HG03095 (cell line): ENCODE results near the gene GAD2.

ENCODE experiments used
- ATAC-seq: cut with Tn5 transposase; IDR thresholded peaks from one replicate; pipeline ENCODE4 v1.9.1; 2021; ENCODE audit warnings: moderate library complexity; ENCODE audit not compliant: unreplicated experiment

The GAD2 gene

DNA sequence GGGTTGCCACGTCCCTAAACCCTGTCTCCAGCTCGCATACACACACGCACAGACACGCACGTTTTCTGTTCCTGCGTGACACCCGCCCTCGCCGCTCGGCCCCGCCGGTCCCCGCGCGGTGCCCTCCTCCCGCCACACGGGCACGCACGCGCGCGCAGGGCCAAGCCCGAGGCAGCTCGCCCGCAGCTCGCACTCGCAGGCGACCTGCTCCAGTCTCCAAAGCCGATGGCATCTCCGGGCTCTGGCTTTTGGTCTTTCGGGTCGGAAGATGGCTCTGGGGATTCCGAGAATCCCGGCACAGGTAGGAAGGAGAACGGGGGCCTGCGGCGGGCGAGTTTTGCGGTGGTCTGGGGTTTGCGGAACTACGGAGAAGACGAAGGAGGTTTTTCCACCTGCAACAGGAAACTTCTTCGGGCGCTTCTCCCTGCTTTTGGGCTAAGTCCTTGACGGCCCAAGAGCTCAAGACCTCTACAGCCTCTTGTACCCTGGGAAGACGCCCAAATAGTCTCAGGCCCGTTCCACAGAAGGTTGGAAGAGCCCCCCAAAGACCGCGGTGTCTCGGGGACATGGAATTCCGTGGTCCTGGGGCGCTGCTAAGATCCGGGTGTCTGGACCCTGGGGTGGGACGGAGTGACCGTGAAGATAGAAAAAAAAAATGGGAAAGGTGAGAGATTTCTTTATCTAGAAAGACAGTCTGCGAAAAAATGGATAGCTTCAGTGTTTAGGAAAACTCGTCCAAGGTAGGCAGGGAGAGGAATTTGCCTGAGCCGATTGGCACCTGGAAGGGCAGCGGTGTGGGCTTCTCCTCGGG, at the start of gene GAD2:
Gene GAD2, plus strand, starts transcription at position 190 of the 811 bp plus-strand sequence. Its CDS starts 36 bp downstream, at position 226.
- ATAC-seq: no peak

DNA sequence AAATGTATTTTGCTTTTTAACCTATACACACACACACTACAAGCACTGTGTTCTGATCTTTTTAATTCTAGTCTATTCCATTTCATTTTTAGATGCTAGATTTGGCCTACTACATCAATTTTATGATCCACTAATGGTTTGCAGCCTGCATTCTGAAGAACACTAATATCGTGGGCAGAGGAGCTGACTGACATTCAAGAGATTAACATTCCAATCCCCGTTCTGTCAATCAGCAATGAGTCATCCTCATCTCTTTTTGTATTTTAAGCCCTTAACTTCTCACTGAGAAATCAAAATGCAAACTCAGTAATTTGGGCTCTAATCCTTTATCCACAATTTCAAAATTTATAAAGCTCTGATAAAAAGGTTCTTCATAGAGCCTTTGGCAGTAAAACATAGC, 47.1 kb upstream of the GAD2 start:
- ATAC-seq: no peak

DNA sequence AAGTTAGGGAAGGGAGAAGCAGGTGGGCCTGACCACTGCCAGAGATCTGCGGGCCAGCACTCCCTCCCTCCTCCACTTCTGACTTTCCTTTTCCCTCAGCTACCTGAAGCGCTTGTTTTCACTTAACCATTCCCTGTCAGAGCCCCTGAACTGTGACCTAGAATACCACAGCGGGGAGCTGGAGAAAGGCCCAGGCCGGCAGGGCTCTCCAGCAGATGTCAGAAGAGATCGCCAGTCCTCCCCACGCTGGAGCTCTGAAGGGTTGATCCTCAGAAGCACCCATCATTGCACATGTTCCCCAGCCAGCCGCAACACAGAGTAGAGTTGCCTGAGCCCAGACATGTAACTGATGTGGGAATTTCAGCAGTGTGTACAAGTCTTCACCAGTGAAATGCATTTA, 44.4 kb upstream of the GAD2 start:
- no peak for ATAC-seq

DNA sequence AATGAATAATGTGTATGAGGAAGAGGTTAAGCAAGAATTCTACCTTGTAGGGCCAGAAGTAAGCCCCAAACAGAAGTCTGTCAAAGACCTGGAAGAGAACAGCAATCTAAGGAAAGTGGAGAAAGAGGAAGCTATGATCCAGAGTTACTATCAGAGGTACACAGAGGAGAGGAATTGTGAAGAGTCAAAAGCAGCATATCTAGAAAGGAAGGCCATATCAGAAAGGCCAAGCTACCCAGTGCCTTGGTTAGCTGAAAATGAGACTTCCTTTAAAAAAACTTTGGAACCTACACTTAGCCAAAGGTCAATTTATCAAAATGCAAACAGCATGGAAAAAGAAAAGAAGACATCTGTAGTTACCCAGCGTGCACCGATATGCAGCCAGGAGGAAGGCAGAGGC, 42.7 kb upstream of the GAD2 start:
- ATAC-seq: no peak

DNA sequence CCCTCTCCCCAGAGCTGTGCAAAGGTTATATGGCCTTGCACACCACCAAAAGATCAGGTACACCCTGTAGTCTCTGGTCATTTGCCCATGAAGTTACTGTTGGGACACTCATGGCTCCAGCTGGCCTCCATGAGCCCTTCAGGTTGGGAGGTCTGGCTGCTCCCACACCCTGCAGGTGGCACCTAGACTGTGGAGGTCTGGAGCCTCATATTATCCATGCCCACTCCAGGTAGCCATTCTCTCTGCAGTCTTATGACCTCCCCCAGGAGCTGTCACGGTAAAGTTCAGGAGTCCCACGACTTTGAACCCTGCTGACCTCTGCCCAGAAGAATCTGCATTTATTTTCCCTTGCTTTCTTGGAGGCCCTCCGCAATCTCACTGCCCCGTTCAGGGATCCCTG, 39.2 kb upstream of the GAD2 start:
- ATAC-seq: no peak

DNA sequence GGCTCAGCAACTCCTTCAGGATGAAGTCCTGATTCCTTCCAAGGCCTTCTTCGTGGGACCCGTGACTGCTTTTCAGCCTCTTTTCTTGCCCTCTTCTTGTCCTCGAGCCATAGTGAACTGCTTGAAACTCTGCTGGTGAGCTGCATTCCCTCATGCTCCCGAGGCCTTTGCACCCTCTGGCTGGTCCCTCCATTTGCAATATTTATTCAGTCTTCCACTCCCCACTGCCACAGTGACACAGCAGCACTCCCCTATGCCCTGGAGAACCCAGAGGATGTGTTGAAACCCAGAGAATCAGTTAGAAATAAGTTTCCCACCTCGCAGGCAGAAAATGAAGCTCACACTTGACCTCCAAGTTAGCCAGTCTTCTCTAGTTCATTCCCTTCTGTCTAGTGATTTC, 22.3 kb upstream of the GAD2 start:
- no peak for ATAC-seq

GRCh38 chr10:26197248-26197647, 19.3 kb upstream of the GAD2 start:
- no peak for ATAC-seq

GRCh38 chr10:26198119-26198518, 18.5 kb upstream of the GAD2 start:
- no peak for ATAC-seq

DNA sequence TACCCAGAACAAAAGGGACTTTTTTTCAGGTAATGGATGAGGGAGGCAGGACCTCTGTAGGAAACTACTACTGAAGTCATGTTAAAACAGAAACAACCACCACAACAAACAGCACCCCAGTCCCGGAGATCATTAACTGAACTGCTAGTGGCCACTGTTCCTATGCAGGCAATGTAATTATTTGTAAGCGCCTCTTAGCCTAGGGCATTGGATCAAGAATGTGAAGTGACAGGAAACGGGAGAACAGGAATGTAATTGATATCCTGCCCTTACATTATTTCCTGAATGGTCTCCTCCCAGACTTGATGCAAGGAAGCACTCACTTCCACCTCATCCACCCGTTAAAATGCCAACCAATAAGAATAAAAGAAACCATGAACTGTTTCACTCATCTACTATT, 16.7 kb upstream of the GAD2 start:
- ATAC-seq: no peak

GRCh38 chr10:26205223-26205622, 11.4 kb upstream of the GAD2 start:
- ATAC-seq: no peak

GRCh38 chr10:26211781-26212444, 4.7 kb upstream of the GAD2 start:
- no peak for ATAC-seq

GRCh38 chr10:26212511-26212910, 4.1 kb upstream of the GAD2 start:
- no peak for ATAC-seq

- ATAC-seq: no peak
These were observed 3.3 kb upstream of the GAD2 start for GRCh38 chr10:26213157-26213800.

GRCh38 chr10:26214004-26214403, 2.6 kb upstream of the GAD2 start:
- ATAC-seq: no peak

DNA sequence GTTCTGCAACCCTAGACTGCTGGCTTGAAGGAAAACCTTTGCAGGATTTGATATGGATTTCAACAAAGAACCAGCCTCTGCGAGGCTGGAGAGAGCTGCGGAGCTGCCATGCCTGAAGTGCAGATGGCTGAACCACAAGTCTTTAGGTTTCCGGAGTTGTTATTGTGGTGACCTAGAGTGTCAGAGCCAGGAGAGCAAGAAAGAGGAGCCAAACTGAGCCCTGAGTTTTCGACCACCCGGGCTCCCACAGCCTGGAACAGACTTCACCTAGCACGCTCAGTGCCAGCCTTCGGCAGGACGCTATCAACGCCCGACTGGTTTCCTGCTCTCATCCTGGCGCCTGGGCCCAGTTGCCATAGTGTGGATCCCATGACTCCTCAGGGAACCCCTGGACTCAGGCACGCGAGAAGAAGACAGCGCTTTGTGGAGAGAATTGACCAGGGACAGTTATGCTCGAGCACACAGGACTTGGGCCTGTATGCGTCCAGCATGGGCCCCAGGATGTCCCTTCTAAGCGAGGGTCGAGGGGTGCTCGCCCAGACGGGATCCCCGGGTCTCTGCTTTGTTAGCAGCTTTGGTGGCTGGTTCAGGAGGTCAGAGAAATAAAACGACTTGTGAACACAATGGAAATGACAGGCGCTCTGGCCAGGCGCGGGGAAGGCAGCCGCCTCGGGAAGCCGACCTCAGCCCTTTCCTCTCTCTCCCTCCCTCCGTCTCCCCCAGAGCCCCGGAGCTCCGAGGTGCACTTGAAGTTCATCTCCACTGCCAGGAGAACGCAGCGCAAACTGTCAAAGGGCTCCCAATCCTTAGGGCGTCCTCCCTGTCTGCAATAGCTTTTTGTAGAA, 1.8 kb upstream of the GAD2 start:
- no peak for ATAC-seq

DNA sequence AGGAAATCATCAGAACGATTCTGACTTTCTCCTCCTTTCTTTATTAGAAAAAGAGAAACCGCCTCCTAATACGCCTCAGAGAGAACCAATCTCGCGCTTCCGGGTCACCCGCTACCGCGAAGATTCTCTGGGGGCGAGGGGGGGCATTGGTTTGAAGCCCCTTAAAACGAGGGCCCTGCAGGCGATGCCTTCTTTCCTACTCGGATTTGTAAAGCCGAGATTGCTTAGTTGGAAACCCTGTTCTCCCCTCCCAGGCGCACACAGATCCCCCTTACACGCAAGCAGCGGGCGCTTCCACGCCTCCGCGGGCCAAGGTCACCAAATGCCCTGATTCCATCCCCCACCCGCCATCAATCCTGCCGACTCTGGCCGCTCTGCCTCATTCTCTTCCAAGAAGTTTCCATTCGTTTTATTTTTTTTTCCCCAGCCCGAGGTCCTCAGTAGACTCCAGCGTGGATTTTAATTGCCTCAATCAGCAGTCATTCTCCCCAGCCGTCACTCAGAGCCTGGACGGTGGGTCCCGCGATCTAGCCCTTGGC, 1.1 kb upstream of the GAD2 start:
- ATAC-seq: no peak

DNA sequence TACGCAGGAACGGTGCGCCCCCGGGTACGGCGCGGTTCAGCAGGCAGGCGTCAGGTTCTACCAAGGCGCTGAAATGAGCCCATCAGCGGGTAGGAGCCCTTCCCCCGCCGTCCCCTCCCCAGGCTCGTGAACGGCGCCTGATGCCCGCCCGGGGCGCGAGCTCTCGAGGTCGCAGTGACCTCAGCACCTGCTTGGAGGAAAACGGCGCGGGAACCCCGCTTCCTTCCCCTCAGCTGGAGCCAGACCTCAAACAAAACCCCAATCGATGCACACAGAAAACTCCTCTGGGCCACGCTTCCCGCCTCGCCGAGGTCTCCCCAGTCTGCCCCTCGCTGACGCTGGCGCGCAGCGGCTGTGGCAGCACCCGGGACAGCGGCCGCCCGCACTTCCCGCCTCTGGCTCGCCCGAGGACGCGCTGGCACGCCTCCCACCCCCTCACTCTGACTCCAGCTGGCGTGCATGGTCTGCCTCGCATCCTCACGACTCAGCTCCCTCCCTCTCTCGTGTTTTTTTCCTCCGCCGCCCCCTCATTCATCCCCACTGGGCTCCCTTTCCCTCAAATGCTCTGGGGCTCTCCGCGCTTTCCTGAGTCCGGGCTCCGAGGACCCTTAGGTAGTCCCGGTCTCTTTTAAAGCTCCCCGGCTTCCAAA, 514 bp upstream of the GAD2 start:
- no peak for ATAC-seq

DNA sequence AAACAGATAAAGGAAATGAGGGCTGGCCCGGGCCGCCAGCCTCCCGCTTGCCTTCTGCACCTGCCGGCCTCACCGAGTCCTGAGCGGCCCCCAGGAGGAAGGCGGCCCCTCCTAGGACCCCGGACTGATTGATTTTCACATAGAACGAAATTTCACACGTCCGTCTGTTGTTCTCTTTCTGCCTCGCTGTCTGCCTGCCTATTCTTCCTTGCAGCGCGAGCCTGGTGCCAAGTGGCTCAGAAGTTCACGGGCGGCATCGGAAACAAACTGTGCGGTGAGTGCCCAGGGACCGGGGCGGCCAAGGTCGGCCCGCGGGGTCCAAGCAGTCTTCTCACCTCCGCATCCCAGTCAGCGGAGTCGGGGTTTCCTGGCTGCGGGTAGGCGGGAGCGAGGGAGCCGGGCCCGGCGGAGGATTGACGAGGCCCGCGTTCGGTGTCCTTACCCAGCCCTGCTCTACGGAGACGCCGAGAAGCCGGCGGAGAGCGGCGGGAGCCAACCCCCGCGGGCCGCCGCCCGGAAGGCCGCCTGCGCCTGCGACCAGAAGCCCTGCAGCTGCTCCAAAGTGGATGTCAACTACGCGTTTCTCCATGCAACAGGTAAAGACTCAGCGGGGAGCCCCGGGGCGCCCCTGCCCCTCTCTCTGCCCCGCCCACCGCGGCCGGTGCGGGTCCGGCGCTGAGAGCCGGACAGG, 967 bp downstream of the GAD2 start:
- no peak for ATAC-seq

- no peak for ATAC-seq
These were observed 3.1 kb downstream of the GAD2 start for GRCh38 chr10:26219676-26220075.

DNA sequence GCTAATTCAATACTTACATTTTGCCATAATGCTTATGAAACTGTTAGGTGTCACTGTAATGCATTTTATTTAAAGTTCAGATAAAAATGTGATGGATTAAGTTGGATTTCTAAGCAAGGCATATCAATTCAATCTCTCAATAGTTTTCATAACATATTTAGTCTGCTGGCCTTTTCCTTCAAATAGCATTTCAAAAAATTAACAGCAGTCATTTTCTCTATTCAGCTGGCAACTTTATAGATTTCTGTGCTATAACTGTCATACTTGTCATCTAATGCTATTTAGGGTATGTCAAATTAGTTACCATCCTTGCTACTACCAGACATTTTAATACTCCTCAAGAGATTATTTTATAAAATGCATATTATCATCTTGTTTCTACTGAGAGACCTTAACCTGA, 4.3 kb downstream of the GAD2 start:
- no peak for ATAC-seq
